GM23338 (cell line): ENCODE measurements around the gene TOM1L2. TPM values are rescaled to one million over a fixed set of nuclear protein-coding genes. Genes with fewer than 3 reads are reported as not detected.

Experiments
- ATAC-seq: fragments of 200-7000 bp; cut with Tn5 transposase; 3 replicates; pipeline ENCODE4 v1.9.1; 2020
- DNase-seq: peaks from one replicate; pipeline ENCODE4 v3.0.0-alpha.2; 2015; ENCODE audit warnings: low spot score
- H2AFZ ChIP-seq: fragments of 200-600 bp; sonication (generic); 2 replicates; pipeline ENCODE4 v1.8.0; 2016; ENCODE audit warnings: antibody characterized with exemption, mild to moderate bottlenecking, moderate library complexity
- H3F3A ChIP-seq: fragments of 200-600 bp; sonication (generic); replicated peaks from 2 replicates; pipeline ENCODE4 v1.8.0; 2017; ENCODE audit warnings: antibody characterized with exemption, mixed run types, low read depth
- H3K27ac ChIP-seq: fragments of 200-600 bp; sonication (generic); 2 replicates; pipeline ENCODE4 v1.6.1; 2016; ENCODE audit warnings: low read depth
- H3K27me3 ChIP-seq: fragments of 200-600 bp; sonication (generic); 2 replicates; pipeline ENCODE4 v1.8.0; 2016; ENCODE audit warnings: mild to moderate bottlenecking, mixed run types, moderate library complexity; ENCODE audit not compliant: insufficient read depth
- H3K36me3 ChIP-seq: fragments of 200-600 bp; sonication (generic); 2 replicates; pipeline ENCODE4 v1.8.0; 2016; ENCODE audit warnings: mild to moderate bottlenecking; ENCODE audit not compliant: insufficient read depth
- H3K4me1 ChIP-seq: fragments of 200-600 bp; sonication (generic); 2 replicates; pipeline ENCODE4 v1.8.0; 2016; ENCODE audit warnings: mild to moderate bottlenecking, moderate library complexity; ENCODE audit not compliant: insufficient read depth
- H3K4me2 ChIP-seq: fragments of 200-600 bp; sonication (generic); 2 replicates; pipeline ENCODE4 v1.7.1; 2017; ENCODE audit warnings: mixed run types
- H3K4me3 ChIP-seq: fragments of 200-600 bp; sonication (generic); 2 replicates; pipeline ENCODE4 v1.6.1; 2016; ENCODE audit warnings: mixed run types
- H3K79me2 ChIP-seq: fragments of 200-600 bp; sonication (generic); replicated peaks from 2 replicates; pipeline ENCODE4 v1.8.0; 2017; ENCODE audit warnings: mild to moderate bottlenecking; ENCODE audit not compliant: insufficient read depth
- H3K9me2 ChIP-seq: fragments of 200-600 bp; sonication (generic); 2 replicates; pipeline ENCODE4 v1.8.0; 2017; ENCODE audit not compliant: insufficient read depth
- H4K20me1 ChIP-seq: fragments of 200-600 bp; sonication (generic); replicated peaks from 2 replicates; pipeline ENCODE4 v1.8.0; 2017; ENCODE audit warnings: mild to moderate bottlenecking; ENCODE audit not compliant: insufficient read depth
- H3K27ac Mint-ChIP-seq: 2 replicates; pipeline ENCODE4 v1.8.0; 2020; ENCODE audit warnings: inconsistent platforms, mild to moderate bottlenecking, moderate library complexity, mixed read lengths
- H3K27me3 Mint-ChIP-seq: 3 replicates; pipeline ENCODE4 v1.8.0; 2022; ENCODE audit warnings: low read depth, mild to moderate bottlenecking, moderate library complexity, mixed read lengths, inconsistent platforms; ENCODE audit not compliant: insufficient read depth, poor library complexity
- H3K36me3 Mint-ChIP-seq: 3 replicates; pipeline ENCODE4 v1.8.0; 2021; ENCODE audit warnings: low read depth, mild to moderate bottlenecking, inconsistent platforms, moderate library complexity, mixed read lengths
- H3K4me1 Mint-ChIP-seq: 3 replicates; pipeline ENCODE4 v1.8.0; 2020; ENCODE audit warnings: mild to moderate bottlenecking, inconsistent platforms, mixed read lengths
- H3K4me3 Mint-ChIP-seq: 3 replicates; pipeline ENCODE4 v1.8.0; 2021; ENCODE audit warnings: moderate library complexity, mild to moderate bottlenecking, inconsistent platforms, mixed read lengths
- H3K9me3 Mint-ChIP-seq: 3 replicates; pipeline ENCODE4 v1.8.0; 2020; ENCODE audit warnings: moderate library complexity, mild to moderate bottlenecking, inconsistent platforms, mixed read lengths
- CREB1 ChIP-seq: fragments of 250-450 bp; sonication (Bioruptor Pico); IDR thresholded peaks from 2 replicates; pipeline ENCODE4 v1.5.0; 2020; ENCODE audit warnings: low read depth, mild to moderate bottlenecking, moderate library complexity
- EZH2 ChIP-seq: fragments of 200-600 bp; sonication (generic); IDR thresholded peaks from one replicate; pipeline ENCODE4 v1.8.0; 2017; ENCODE audit warnings: antibody characterized with exemption, mild to moderate bottlenecking, low read depth; ENCODE audit not compliant: unreplicated experiment
- JUNB ChIP-seq: IDR thresholded peaks from one replicate; pipeline ENCODE4 v1.6.1; 2016; ENCODE audit warnings: antibody characterized with exemption; ENCODE audit not compliant: unreplicated experiment
- polyA plus RNA-seq: library from polyadenylated mRNA; unstranded; fragments of >200 nt; fragmentation: Nextera tagmentation; extraction: Ambion mirVana; gene quantifications from 2 replicates; pipeline ENCODE4 v1.2.1, GENCODE V29; 2016
- total RNA-seq: library from RNA; depleted of rRNA; stranded (reverse); fragments of >200 nt; shearing (Covaris generic); gene quantifications from 2 replicates; pipeline ENCODE4 v1.2.3, GENCODE V29; 2014
- TF ChIP-seq, protein P1 (sequence below): fragments of 250-450 bp; sonication (Bioruptor Pico); IDR thresholded peaks from 2 replicates; pipeline ENCODE4 v1.5.0; 2020; ENCODE audit warnings: mild to moderate bottlenecking, moderate library complexity
- TF ChIP-seq, protein P2 (sequence below), 2 experiments: fragments of 200-600 bp in 1 of 2; sonication (generic) in 1 of 2; conservative IDR thresholded peaks; 2 replicates each; pipeline versions ENCODE4 v1.5.1 to v1.6.1; 2016 to 2017; ENCODE audit warnings: antibody characterized with exemption in 2 of 2, low read depth in 2 of 2, mild to moderate bottlenecking in 2 of 2, moderate library complexity in 1 of 2
- TF ChIP-seq, protein P3 (sequence below): IDR thresholded peaks from 2 replicates; pipeline ENCODE4 v1.6.1; 2016; ENCODE audit warnings: antibody characterized with exemption
- TF ChIP-seq, protein P4 (sequence below): IDR thresholded peaks from one replicate; pipeline ENCODE4 v1.6.1; 2018; ENCODE audit warnings: antibody characterized with exemption; ENCODE audit not compliant: unreplicated experiment

TOM1L2 gene
- total and polyA plus RNA-seq, 2 experiments from 2014 or later, result 3.3 TPM

DNA sequence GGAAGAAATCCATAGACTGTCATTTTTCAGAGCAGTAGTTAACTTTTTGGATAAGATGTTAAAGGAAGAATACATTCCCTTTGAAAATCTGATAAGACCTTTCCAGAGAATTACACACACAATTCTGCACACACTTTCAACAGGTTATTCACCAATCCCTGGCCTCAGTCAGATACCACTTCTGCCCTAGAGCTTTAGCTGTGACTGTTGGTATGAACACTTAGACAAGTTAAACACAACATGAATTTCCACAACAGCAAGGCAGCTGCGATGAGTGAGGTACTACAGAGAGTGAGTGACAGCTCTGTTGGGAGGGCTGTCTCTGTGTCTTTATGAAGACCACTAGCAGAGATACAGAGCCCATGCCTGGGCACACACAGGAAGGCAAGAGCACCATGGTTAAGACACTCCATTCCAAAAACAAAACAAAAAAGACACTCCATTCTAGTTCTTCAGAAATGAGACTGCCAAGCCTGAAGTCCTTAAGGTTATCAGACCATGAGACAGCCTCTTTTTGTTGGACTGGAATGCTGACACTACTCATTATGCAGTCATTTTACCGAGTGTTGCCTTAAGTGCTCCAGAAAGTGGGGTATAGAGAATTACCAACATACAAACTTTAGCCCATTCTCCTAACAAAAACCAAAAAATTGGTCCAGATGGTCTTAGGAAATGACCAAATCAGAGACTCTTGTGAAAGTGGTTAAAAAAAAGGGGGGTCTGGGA lies 42.4 kb downstream of the TOM1L2 start (continued):
- TF ChIP-seq, protein P1, sequence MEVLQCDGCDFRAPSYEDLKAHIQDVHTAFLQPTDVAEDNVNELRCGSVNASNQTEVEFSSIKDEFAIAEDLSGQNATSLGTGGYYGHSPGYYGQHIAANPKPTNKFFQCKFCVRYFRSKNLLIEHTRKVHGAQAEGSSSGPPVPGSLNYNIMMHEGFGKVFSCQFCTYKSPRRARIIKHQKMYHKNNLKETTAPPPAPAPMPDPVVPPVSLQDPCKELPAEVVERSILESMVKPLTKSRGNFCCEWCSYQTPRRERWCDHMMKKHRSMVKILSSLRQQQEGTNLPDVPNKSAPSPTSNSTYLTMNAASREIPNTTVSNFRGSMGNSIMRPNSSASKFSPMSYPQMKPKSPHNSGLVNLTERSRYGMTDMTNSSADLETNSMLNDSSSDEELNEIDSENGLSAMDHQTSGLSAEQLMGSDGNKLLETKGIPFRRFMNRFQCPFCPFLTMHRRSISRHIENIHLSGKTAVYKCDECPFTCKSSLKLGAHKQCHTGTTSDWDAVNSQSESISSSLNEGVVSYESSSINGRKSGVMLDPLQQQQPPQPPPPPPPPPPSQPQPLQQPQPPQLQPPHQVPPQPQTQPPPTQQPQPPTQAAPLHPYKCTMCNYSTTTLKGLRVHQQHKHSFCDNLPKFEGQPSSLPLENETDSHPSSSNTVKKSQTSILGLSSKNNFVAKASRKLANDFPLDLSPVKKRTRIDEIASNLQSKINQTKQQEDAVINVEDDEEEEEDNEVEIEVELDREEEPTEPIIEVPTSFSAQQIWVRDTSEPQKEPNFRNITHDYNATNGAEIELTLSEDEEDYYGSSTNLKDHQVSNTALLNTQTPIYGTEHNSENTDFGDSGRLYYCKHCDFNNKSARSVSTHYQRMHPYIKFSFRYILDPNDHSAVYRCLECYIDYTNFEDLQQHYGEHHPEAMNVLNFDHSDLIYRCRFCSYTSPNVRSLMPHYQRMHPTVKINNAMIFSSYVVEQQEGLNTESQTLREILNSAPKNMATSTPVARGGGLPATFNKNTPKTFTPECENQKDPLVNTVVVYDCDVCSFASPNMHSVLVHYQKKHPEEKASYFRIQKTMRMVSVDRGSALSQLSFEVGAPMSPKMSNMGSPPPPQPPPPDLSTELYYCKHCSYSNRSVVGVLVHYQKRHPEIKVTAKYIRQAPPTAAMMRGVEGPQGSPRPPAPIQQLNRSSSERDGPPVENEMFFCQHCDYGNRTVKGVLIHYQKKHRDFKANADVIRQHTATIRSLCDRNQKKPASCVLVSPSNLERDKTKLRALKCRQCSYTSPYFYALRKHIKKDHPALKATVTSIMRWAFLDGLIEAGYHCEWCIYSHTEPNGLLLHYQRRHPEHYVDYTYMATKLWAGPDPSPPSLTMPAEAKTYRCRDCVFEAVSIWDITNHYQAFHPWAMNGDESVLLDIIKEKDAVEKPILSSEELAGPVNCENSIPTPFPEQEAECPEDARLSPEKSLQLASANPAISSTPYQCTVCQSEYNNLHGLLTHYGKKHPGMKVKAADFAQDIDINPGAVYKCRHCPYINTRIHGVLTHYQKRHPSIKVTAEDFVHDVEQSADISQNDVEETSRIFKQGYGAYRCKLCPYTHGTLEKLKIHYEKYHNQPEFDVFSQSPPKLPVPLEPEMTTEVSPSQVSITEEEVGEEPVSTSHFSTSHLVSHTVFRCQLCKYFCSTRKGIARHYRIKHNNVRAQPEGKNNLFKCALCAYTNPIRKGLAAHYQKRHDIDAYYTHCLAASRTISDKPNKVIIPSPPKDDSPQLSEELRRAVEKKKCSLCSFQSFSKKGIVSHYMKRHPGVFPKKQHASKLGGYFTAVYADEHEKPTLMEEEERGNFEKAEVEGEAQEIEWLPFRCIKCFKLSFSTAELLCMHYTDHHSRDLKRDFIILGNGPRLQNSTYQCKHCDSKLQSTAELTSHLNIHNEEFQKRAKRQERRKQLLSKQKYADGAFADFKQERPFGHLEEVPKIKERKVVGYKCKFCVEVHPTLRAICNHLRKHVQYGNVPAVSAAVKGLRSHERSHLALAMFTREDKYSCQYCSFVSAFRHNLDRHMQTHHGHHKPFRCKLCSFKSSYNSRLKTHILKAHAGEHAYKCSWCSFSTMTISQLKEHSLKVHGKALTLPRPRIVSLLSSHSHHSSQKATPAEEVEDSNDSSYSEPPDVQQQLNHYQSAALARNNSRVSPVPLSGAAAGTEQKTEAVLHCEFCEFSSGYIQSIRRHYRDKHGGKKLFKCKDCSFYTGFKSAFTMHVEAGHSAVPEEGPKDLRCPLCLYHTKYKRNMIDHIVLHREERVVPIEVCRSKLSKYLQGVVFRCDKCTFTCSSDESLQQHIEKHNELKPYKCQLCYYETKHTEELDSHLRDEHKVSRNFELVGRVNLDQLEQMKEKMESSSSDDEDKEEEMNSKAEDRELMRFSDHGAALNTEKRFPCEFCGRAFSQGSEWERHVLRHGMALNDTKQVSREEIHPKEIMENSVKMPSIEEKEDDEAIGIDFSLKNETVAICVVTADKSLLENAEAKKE, result no peak

DNA sequence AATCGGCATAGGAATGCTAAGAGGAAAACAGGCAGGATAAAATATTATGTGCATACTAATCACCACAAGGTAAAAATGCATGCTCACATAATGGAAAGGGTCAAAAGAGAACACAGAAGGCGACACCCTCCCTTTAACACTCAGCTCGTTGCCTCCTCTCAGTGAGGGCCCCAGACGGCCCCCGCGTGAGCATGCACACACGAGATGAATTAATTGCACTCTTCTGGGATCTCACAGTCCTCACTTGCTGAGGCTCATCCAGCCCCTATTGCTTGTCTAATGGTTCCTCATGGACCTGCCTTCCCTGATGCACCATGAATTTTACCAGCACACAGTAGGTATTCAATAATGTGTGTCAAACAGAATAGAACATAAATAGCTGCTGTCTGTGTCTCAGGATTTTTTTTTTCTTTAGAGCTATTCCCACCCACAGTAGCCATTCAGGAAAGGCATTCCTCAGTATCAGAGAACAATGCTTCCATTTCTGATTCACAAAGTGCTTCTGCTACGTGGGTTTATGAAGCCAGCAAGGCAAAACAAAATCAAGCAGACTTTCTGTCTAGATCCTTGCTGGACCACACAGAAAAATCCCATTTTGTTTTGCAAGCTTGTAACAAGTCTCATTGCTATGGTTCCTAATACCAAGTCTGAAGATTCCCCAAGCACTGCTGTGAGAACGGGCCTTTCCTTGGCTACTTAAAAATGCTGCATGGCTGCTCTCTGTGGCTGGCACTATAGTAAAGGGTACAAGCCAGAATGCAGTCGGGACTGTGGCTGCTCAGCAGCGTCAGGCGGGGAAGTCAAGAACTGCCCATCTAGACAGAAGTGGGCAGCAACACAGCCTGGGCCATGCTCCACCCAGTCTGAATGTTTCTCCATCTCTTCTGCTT lies 43.6 kb downstream of the TOM1L2 start:
- Histone ChIP-seq H3K27me3 (no peaks in the 10 kb centered on the region), H3K36me3 (no peaks in the 10 kb centered on the region), H3K79me2 (no peaks in the 10 kb centered on the region), H3K4me3 (no peak overlapping the region), H2AFZ (peak overlapping the region; percentile 33; the same call in 1 of the 2 replicates), H3F3A (no peaks in the 10 kb centered on the region), H3K9me2 (no peaks in the 10 kb centered on the region), H3K27ac (no peak overlapping the region), H3K4me1 (peaks cover 11% of the 10 kb centered on the region; the same call in 1 of the 2 replicates), H4K20me1 (no peaks in the 10 kb centered on the region), H3K4me2 (no peak overlapping the region)
- H3K4me3 Mint-ChIP-seq, result no peak overlapping the region
- no peaks in the 10 kb centered on the region for H3K9me3 Mint-ChIP-seq
- ATAC-seq (no peak; the same call in 2 of the 3 replicates), DNase-seq (no peak)
- no peak overlapping the region for H3K27ac Mint-ChIP-seq
- H3K4me1 Mint-ChIP-seq, result peaks cover 9% of the 10 kb centered on the region
- H3K27me3 Mint-ChIP-seq, result no peaks in the 10 kb centered on the region
- H3K36me3 Mint-ChIP-seq, result no peaks in the 10 kb centered on the region
- TF ChIP-seq, protein P2, sequence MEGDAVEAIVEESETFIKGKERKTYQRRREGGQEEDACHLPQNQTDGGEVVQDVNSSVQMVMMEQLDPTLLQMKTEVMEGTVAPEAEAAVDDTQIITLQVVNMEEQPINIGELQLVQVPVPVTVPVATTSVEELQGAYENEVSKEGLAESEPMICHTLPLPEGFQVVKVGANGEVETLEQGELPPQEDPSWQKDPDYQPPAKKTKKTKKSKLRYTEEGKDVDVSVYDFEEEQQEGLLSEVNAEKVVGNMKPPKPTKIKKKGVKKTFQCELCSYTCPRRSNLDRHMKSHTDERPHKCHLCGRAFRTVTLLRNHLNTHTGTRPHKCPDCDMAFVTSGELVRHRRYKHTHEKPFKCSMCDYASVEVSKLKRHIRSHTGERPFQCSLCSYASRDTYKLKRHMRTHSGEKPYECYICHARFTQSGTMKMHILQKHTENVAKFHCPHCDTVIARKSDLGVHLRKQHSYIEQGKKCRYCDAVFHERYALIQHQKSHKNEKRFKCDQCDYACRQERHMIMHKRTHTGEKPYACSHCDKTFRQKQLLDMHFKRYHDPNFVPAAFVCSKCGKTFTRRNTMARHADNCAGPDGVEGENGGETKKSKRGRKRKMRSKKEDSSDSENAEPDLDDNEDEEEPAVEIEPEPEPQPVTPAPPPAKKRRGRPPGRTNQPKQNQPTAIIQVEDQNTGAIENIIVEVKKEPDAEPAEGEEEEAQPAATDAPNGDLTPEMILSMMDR (conservative IDR thresholded peaks at IDR 0.05; ENCODE audit: low read depth in 2 of 2), result no peak
- TF ChIP-seq, protein P3, sequence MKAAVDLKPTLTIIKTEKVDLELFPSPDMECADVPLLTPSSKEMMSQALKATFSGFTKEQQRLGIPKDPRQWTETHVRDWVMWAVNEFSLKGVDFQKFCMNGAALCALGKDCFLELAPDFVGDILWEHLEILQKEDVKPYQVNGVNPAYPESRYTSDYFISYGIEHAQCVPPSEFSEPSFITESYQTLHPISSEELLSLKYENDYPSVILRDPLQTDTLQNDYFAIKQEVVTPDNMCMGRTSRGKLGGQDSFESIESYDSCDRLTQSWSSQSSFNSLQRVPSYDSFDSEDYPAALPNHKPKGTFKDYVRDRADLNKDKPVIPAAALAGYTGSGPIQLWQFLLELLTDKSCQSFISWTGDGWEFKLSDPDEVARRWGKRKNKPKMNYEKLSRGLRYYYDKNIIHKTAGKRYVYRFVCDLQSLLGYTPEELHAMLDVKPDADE, result no peak
- TF ChIP-seq, protein P4, sequence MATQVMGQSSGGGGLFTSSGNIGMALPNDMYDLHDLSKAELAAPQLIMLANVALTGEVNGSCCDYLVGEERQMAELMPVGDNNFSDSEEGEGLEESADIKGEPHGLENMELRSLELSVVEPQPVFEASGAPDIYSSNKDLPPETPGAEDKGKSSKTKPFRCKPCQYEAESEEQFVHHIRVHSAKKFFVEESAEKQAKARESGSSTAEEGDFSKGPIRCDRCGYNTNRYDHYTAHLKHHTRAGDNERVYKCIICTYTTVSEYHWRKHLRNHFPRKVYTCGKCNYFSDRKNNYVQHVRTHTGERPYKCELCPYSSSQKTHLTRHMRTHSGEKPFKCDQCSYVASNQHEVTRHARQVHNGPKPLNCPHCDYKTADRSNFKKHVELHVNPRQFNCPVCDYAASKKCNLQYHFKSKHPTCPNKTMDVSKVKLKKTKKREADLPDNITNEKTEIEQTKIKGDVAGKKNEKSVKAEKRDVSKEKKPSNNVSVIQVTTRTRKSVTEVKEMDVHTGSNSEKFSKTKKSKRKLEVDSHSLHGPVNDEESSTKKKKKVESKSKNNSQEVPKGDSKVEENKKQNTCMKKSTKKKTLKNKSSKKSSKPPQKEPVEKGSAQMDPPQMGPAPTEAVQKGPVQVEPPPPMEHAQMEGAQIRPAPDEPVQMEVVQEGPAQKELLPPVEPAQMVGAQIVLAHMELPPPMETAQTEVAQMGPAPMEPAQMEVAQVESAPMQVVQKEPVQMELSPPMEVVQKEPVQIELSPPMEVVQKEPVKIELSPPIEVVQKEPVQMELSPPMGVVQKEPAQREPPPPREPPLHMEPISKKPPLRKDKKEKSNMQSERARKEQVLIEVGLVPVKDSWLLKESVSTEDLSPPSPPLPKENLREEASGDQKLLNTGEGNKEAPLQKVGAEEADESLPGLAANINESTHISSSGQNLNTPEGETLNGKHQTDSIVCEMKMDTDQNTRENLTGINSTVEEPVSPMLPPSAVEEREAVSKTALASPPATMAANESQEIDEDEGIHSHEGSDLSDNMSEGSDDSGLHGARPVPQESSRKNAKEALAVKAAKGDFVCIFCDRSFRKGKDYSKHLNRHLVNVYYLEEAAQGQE, result no peak
- no peak for TF ChIP-seq JUNB
- TF ChIP-seq CREB1 (CRISPR knock-in tag), result no peak
- no peak for TF ChIP-seq EZH2
